H9 (cell line): ENCODE results near the gene MRPL17. TPM values are rescaled to one million over a fixed set of nuclear protein-coding genes. Genes with fewer than 3 reads are reported as not detected.

Experiments
- DNase-seq: peaks from one replicate; pipeline ENCODE4 v3.0.0-alpha.2; 2017
- H2AFZ ChIP-seq: one replicate; pipeline ENCODE4 v1.6.1; 2013; ENCODE audit warnings: mild to moderate bottlenecking, low read length, control low read depth, moderate library complexity
- H2AK5ac ChIP-seq: 2 replicates; pipeline ENCODE4 v1.6.1; 2013; ENCODE audit warnings: low read length, control low read depth, mixed read lengths; ENCODE audit not compliant: insufficient read length
- H2BK120ac ChIP-seq: one replicate; pipeline ENCODE4 v1.6.1; 2013; ENCODE audit warnings: low read depth, mild to moderate bottlenecking, low read length, control low read depth, inconsistent platforms; ENCODE audit not compliant: poor library complexity, severe bottlenecking
- H2BK12ac ChIP-seq: 2 replicates; pipeline ENCODE4 v1.6.1; 2013; ENCODE audit warnings: low read length, control low read depth, mixed read lengths, low read depth; ENCODE audit not compliant: insufficient read length
- H2BK15ac ChIP-seq: 2 replicates; pipeline ENCODE4 v1.6.1; 2013; ENCODE audit warnings: low read depth, low read length, control low read depth
- H2BK20ac ChIP-seq: one replicate; pipeline ENCODE4 v1.6.1; 2013; ENCODE audit warnings: low read depth, mild to moderate bottlenecking, low read length, control low read depth, inconsistent platforms; ENCODE audit not compliant: poor library complexity, severe bottlenecking
- H2BK5ac ChIP-seq: 2 replicates; pipeline ENCODE4 v1.6.1; 2013; ENCODE audit warnings: low read length, control low read depth, mixed read lengths; ENCODE audit not compliant: insufficient read length
- H3K14ac ChIP-seq: 2 replicates; pipeline ENCODE4 v1.6.1; 2013; ENCODE audit warnings: low read length, control low read depth; ENCODE audit not compliant: insufficient read depth
- H3K18ac ChIP-seq: 2 replicates; pipeline ENCODE4 v1.6.1; 2013; ENCODE audit warnings: low read depth, mild to moderate bottlenecking, mixed read lengths, low read length, control low read depth; ENCODE audit not compliant: insufficient read length
- H3K23ac ChIP-seq: 2 replicates; pipeline ENCODE4 v1.6.1; 2013; ENCODE audit warnings: low read length, control low read depth, mixed read lengths, low read depth; ENCODE audit not compliant: insufficient read length
- H3K23me2 ChIP-seq: 2 replicates; pipeline ENCODE4 v1.6.1; 2013; ENCODE audit warnings: low read depth, mild to moderate bottlenecking, mixed read lengths, low read length, control low read depth; ENCODE audit not compliant: insufficient read length, poor library complexity, severe bottlenecking
- H3K27ac ChIP-seq: 2 replicates; pipeline ENCODE4 v1.5.1; 2013; ENCODE audit warnings: low read length, control low read depth, mixed read lengths, low read depth; ENCODE audit not compliant: insufficient read length
- H3K27me3 ChIP-seq: 2 replicates; pipeline ENCODE4 v1.6.1; 2013; ENCODE audit warnings: low read length, control low read depth, inconsistent platforms; ENCODE audit not compliant: insufficient read depth
- H3K4ac ChIP-seq: 2 replicates; pipeline ENCODE4 v1.6.1; 2013; ENCODE audit warnings: low read depth, mild to moderate bottlenecking, control low read depth, inconsistent platforms, low read length, moderate library complexity
- H3K4me1 ChIP-seq: 2 replicates; pipeline ENCODE4 v1.6.1; 2013; ENCODE audit warnings: low read length, control low read depth, inconsistent platforms; ENCODE audit not compliant: insufficient read depth
- H3K4me2 ChIP-seq: 2 replicates; pipeline ENCODE4 v1.6.1; 2013; ENCODE audit warnings: low read length, control low read depth, mixed read lengths; ENCODE audit not compliant: insufficient read length, insufficient read depth
- H3K56ac ChIP-seq: 2 replicates; pipeline ENCODE4 v1.6.1; 2013; ENCODE audit warnings: low read depth, mild to moderate bottlenecking, mixed read lengths, low read length, control low read depth; ENCODE audit not compliant: insufficient read length
- H3K79me1 ChIP-seq: 2 replicates; pipeline ENCODE4 v1.6.1; 2013; ENCODE audit warnings: low read depth, mild to moderate bottlenecking, moderate library complexity, low read length, control low read depth, inconsistent platforms; ENCODE audit not compliant: insufficient read depth, poor library complexity, severe bottlenecking
- H3K79me2 ChIP-seq: 2 replicates; pipeline ENCODE4 v1.6.1; 2013; ENCODE audit warnings: low read length, control low read depth, inconsistent platforms; ENCODE audit not compliant: insufficient read depth
- H3K9ac ChIP-seq: 2 replicates; pipeline ENCODE4 v1.6.1; 2013; ENCODE audit warnings: low read length, control low read depth, mixed read lengths; ENCODE audit not compliant: insufficient read length; ENCODE audit errors: extremely low read depth
- H3K9me3 ChIP-seq: one replicate; pipeline ENCODE4 v1.6.1; 2013; ENCODE audit warnings: low read depth, low read length, inconsistent platforms; ENCODE audit not compliant: control insufficient read depth
- H3T11ph ChIP-seq: one replicate; pipeline ENCODE4 v1.6.1; 2013; ENCODE audit warnings: mild to moderate bottlenecking, low read length, control low read depth, inconsistent platforms
- H4K20me1 ChIP-seq: one replicate; pipeline ENCODE4 v1.6.1; 2013; ENCODE audit not compliant: control insufficient read depth, insufficient read length, insufficient read depth
- H4K5ac ChIP-seq: 2 replicates; pipeline ENCODE4 v1.6.1; 2013; ENCODE audit warnings: low read depth, mild to moderate bottlenecking, mixed read lengths, low read length, control low read depth; ENCODE audit not compliant: insufficient read length
- H4K8ac ChIP-seq: replicated peaks from 2 replicates; pipeline ENCODE4 v1.6.1; 2013; ENCODE audit warnings: low read length, control low read depth, mixed read lengths, low read depth; ENCODE audit not compliant: insufficient read length
- H4K91ac ChIP-seq: 2 replicates; pipeline ENCODE4 v1.6.1; 2013; ENCODE audit warnings: low read depth, mild to moderate bottlenecking, moderate library complexity, mixed read lengths, low read length, control low read depth; ENCODE audit not compliant: insufficient read length
- H3K27ac Mint-ChIP-seq, 3 experiments: 2 replicates in 2 of 3; 3 replicates in 1 of 3; pipeline ENCODE4 v1.8.0; 2020 to 2021; ENCODE audit warnings: mixed read lengths in 3 of 3, mild to moderate bottlenecking in 1 of 3, moderate library complexity in 1 of 3
- H3K27me3 Mint-ChIP-seq: 2 replicates; pipeline ENCODE4 v1.8.0; 2021; ENCODE audit warnings: low read depth, mild to moderate bottlenecking, moderate library complexity, mixed read lengths
- H3K36me3 Mint-ChIP-seq, 3 experiments: 2 replicates in 2 of 3; 3 replicates in 1 of 3; pipeline ENCODE4 v1.8.0; 2020 to 2021; ENCODE audit warnings: low read depth in 3 of 3, mixed read lengths in 3 of 3; ENCODE audit not compliant: insufficient read depth in 1 of 3
- H3K4me1 Mint-ChIP-seq, 2 experiments: 2 replicates each; pipeline ENCODE4 v1.8.0; 2020; ENCODE audit warnings: mixed read lengths in 2 of 2
- H3K4me3 Mint-ChIP-seq, 2 experiments: 2 replicates in 1 of 2; 3 replicates in 1 of 2; pipeline ENCODE4 v1.8.0; 2020 to 2021; ENCODE audit warnings: mild to moderate bottlenecking in 2 of 2, mixed read lengths in 2 of 2, moderate library complexity in 1 of 2
- H3K9me3 Mint-ChIP-seq, 2 experiments: 2 replicates in 1 of 2; 3 replicates in 1 of 2; pipeline ENCODE4 v1.8.0; 2020; ENCODE audit warnings: mild to moderate bottlenecking in 2 of 2, mixed read lengths in 2 of 2, moderate library complexity in 1 of 2
- total RNA-seq: library from RNA; stranded (reverse); gene quantifications from 2 replicates; pipeline ENCODE4 v1.2.1, GENCODE V29; 2021
- TF ChIP-seq, protein P1 (sequence below): fragments of 200-600 bp; sonication (generic); conservative IDR thresholded peaks from 3 replicates; pipeline ENCODE4 v1.8.0; 2021; ENCODE audit warnings: antibody characterized with exemption, mild to moderate bottlenecking

MRPL17 gene
- total RNA-seq, 1 experiment from 2014 or later: 75.5 TPM

DNA sequence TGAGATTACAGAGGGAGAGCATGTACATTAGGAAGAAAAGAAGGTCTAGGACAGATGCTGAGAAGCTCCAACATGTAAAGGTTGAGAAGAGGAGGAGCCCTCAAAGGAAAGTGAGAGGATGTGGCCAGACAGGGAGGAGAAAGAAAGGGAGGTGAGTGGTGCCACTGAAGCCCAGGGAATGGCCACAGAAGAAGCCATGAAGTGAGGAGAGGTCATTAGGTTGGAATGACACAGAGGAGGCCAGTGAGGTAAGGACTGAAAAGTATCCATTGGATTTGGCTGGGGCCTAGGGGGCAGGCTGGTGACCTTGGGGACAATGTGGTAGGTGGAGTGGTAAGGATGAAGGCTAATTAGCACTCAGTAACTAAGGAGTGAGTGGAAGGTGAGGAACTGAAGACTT is 24.5 kb downstream of the MRPL17 start:
- no peak overlapping the region for H3K56ac ChIP-seq
- no peak overlapping the region for H3T11ph ChIP-seq
- peaks cover 22% of the 10 kb centered on the region; the same call in 1 of the 2 replicates for H3K27me3 ChIP-seq
- TF ChIP-seq, protein P1, sequence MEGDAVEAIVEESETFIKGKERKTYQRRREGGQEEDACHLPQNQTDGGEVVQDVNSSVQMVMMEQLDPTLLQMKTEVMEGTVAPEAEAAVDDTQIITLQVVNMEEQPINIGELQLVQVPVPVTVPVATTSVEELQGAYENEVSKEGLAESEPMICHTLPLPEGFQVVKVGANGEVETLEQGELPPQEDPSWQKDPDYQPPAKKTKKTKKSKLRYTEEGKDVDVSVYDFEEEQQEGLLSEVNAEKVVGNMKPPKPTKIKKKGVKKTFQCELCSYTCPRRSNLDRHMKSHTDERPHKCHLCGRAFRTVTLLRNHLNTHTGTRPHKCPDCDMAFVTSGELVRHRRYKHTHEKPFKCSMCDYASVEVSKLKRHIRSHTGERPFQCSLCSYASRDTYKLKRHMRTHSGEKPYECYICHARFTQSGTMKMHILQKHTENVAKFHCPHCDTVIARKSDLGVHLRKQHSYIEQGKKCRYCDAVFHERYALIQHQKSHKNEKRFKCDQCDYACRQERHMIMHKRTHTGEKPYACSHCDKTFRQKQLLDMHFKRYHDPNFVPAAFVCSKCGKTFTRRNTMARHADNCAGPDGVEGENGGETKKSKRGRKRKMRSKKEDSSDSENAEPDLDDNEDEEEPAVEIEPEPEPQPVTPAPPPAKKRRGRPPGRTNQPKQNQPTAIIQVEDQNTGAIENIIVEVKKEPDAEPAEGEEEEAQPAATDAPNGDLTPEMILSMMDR: no peak
- no peak overlapping the region for H2BK20ac ChIP-seq
- DNase-seq: no peak
- no peak overlapping the region for H2BK15ac ChIP-seq
- H4K20me1 ChIP-seq: no peaks in the 10 kb centered on the region
- H3K4ac ChIP-seq: no peak overlapping the region
- no peak overlapping the region for H3K23ac ChIP-seq
- H2BK120ac ChIP-seq: no peak overlapping the region
- H2BK12ac ChIP-seq: no peak overlapping the region
- H3K79me2 ChIP-seq: no peaks in the 10 kb centered on the region
- Mint-ChIP-seq H3K4me3 (no peak overlapping the region), H3K27ac (no peak overlapping the region), H3K9me3 (no peaks in the 10 kb centered on the region), H3K27me3 (peaks cover 21% of the 10 kb centered on the region), H3K4me1 (peaks cover 10 to 11% of the 10 kb centered on the region in 2 experiments), H3K36me3 (no peaks in the 10 kb centered on the region)
- no peak overlapping the region for H4K91ac ChIP-seq
- no peak overlapping the region for H2AK5ac ChIP-seq
- no peak overlapping the region for H4K5ac ChIP-seq
- H3K18ac ChIP-seq: no peak overlapping the region
- H4K8ac ChIP-seq: no peak overlapping the region
- no peak overlapping the region for H3K14ac ChIP-seq
- H3K23me2 ChIP-seq: peaks cover 7% of the 10 kb centered on the region
- H3K79me1 ChIP-seq: no peaks in the 10 kb centered on the region
- H3K4me2 ChIP-seq: no peak overlapping the region
- H2AFZ ChIP-seq: no peak overlapping the region
- no peak overlapping the region for H3K9ac ChIP-seq
- no peak overlapping the region for H2BK5ac ChIP-seq
- H3K4me1 ChIP-seq: peaks cover 1% of the 10 kb centered on the region; the same call in 1 of the 2 replicates
- no peak overlapping the region for H3K27ac ChIP-seq
- H3K9me3 ChIP-seq: no peaks in the 10 kb centered on the region
